ENCODE measurements around the gene CSTF3.
"Not testable (repeated sequence)": the region's sequence is repeated elsewhere in the genome, so short reads cannot be mapped to it uniquely, and the experiment has no call there.

CSTF3 gene

DNA sequence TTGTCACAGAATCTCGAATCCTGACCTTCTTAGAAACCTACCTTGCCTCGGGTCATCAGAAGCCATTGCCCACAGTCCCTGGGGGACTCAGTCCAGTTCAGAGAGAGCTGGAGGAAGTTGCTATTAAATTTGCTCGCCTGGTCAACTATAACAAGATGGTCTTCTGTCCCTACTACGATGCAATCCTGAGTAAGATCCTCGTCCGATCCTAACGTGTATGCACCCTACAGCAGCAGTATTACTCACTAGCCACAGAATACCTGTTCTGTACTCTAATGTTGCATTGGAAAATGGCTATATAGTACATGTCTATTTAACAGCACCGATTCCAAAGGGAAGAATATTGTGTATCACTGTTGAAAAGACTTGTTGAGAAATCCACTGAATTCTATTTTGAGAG is 88.8 kb downstream of the CSTF3 start:
- DNase-seq (ENCODE audit: low read depth), result no peak

GRCh38 chr11:33068611-33069340 is 92.5 kb downstream of the CSTF3 start:
- DNase-seq (ENCODE audit: low read depth), result no peak

DNA sequence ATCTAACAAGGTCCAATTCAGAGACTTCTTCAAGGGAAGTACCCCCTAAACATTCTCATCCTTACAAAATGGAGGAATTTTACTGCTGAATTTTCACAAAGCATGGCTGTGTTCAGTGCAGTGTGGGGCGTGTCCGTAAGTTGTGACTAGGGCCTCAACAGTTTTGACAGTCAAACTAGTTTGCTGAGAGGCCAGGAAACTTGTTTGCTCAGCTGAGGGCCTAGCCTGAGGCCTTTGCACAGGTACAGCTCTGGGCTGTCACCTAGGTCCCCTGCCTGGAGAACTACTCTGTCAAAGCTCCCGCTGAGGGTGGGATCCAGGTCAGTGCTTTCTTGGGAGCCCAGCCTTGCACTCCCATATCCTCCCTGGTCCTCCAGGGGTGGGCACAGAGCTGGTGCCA is 94.0 kb downstream of the CSTF3 start:
- DNase-seq (ENCODE audit: low read depth), result no peak

- DNase-seq (ENCODE audit: low read depth), result peak; percentile 53
These were observed 95.7 kb downstream of the CSTF3 start for GRCh38 chr11:33065445-33066178.

DNA sequence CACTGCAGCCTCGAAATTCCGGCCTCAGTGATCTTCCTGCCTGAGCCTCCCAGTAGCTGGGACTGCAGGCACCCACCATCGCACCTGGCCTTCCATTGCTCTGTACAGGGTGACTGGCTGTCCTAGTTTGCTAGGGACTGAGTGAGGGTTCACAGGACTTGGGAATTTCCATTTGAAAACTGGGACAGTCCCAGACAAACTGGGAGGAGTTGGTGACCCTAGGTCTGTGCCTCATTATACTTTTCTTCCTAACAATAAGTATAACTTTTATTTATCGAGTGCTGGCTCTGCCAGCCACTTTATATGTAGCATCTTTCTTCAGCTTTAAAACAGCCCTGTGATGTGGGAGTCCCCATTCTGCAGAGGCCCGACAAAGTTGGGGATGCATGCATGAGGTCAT is 96.4 kb downstream of the CSTF3 start:
- no peak for DNase-seq (ENCODE audit: low read depth)

- DNase-seq (ENCODE audit: low read depth), result no peak
These were observed 97.1 kb downstream of the CSTF3 start for GRCh38 chr11:33064033-33064825.

DNA sequence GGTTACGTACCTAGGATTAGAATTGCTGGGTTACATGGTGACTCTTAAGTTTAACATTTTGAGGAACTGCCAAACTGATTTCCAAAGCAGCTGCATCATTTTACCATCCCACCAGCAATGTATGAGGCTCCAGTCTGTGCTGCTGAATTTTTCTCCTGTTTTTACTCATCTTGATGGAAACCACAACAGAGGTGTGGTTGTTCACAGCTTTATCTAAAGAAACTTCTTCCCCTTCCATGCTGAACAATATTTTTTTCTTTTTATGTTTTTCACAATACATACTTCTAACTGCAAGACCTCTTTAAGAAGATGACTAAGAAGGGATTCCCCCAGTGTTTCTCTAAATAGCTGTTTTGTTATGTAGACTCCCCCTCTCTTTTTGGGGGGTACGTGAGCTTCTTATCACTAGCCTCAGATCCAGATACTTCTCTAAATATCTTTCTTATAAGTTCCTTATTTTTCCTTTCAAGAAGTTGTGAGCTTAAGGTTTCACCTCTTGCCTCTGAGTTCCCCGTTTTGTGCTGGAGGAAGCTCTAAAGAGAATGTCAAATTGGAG is 97.9 kb downstream of the CSTF3 start:
- DNase-seq (ENCODE audit: low read depth), result no peak

GRCh38 chr11:33062137-33062536 is 99.1 kb downstream of the CSTF3 start:
- DNase-seq (ENCODE audit: low read depth), result no peak

DNA sequence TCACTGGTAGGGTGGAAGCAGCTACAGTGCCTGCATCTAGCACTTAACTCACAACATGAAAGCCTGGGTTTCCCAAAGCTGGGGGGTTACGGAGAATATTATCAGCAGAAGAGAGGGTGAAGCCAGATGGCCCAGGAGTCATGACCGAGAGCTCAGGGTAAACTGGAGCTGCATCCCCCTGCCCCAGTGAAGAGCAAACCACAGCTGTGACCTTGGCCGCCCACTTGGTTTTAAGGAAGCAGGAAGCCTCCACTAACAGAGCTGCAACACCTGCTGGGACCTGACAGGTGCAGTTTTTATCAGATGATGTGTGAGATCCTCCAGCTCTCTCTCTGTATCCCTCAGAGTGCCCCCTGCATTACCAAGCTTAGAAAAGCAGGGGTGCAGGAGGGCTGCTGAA is 101.0 kb downstream of the CSTF3 start:
- no peak for DNase-seq (ENCODE audit: low read depth)

GRCh38 chr11:33059331-33060007 is 101.8 kb downstream of the CSTF3 start:
- no peak for DNase-seq (ENCODE audit: low read depth)

GRCh38 chr11:33057284-33057683 is 104.0 kb downstream of the CSTF3 start:
- DNase-seq (ENCODE audit: low read depth), result no peak

DNA sequence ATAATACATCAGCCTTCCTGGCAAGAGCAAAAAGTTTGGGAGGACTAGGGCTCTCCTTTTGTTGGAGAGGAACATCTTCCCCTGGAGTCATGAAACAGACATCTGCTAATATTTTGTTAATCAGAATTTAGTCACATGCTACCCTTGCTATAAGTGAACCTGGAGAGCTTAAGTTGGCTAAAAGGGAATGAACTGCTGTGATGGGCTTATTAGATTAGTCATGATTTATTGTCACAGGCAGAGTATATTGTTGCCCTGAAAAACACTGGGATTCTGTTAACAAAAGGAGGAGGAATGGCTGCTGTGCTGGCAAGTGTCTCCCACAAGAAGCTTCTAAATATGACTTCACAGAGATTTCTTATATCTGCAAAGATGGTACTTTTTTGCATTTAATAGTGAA is 105.9 kb downstream of the CSTF3 start:
- no peak for DNase-seq (ENCODE audit: low read depth)

DNA sequence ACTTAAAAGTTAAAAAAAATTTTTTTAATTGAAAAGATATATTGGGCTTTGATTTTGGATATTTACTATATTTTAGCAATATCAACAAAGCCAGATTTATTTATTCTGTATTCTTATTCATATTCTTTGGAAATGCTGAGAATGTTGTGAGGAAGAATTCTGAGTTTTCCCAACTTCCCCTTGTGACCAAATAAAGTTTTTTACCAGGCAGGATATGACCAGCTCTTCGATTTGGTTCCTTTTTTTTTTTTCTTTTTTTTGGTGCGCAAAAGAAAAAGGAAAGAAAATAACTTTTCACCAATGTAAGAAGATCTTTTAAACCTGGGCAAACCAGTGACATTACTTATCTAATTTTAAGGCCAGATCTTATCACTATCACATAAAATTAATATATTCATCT is 109.0 kb downstream of the CSTF3 start:
- no peak for DNase-seq (ENCODE audit: low read depth)

- DNase-seq (ENCODE audit: low read depth), result not testable (repeated sequence)
These were observed 111.5 kb downstream of the CSTF3 start for GRCh38 chr11:33049565-33050408.

DNA sequence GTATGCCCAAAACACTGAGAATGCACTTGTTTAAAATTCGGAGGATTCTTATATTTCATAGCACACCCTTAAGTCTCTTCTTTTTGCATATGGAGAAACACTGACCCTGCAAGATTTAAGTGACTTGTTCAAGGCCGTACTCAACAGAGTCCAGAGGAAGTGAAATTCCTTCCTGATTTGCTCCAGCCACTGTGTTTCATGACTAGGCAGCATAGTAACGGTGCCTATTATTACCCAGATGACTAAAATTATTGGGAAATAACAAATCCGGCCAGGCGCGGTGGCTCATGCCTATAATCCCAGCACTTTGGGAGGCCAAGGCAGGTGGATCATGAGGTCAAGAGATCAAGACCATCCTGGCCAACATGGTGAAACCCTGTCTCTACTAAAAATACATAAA is 112.6 kb downstream of the CSTF3 start:
- DNase-seq (ENCODE audit: low read depth), result not testable (repeated sequence)

GRCh38 chr11:33045551-33046255 is 115.6 kb downstream of the CSTF3 start:
- DNase-seq (ENCODE audit: low read depth), result no peak

DNA sequence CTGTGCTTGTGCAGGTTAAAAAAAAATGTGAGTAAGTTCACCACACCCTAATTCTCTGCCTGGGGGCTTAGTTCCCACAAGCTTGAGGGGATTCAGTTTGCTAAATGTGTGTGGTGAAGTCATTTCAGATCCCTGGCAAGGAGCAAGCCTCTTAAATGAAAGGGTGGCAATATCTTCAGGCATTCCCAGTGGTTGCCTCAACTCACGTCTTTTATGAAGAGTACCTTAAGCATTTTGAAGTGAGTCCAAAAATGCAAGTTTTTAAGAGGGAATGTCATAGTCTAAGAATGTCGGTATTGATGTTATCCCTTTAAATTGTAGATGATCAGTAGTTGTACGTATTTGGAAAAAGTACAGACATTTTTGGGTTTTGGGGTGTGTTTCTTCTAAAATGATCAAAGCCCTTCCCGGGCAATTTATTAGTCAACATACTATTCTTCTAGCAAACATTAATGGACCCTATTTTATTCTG is 117.0 kb downstream of the CSTF3 start:
- no peak for DNase-seq (ENCODE audit: low read depth)

GRCh38 chr11:33043221-33043830 is 118.0 kb downstream of the CSTF3 start:
- no peak for DNase-seq (ENCODE audit: low read depth)

GRCh38 chr11:33040862-33041453 is 120.3 kb downstream of the CSTF3 start:
- DNase-seq (ENCODE audit: low read depth), result no peak
